Measurements from ENCODE around the gene QRSL1. TPM values are rescaled to one million over a fixed set of nuclear protein-coding genes. Genes with fewer than 3 reads are reported as not detected.

Gene QRSL1
- polyA plus RNA-seq, 1 donor from 2014 or later, result 20.0 TPM

- Histone ChIP-seq H3K9ac (ENCODE audit: low read length) (no peak overlapping the region), H3K36me3 (ENCODE audit: insufficient read depth, low read length) (no peaks in the 10 kb centered on the region), H2AFZ (ENCODE audit: low read depth, low read length) (no peak overlapping the region), H3K27me3 (ENCODE audit: insufficient read depth, low read depth, low read length) (no peaks in the 10 kb centered on the region), H3K4me2 (ENCODE audit: low read length) (no peak overlapping the region), H3K9me2 (ENCODE audit: insufficient read depth, low read length) (no peaks in the 10 kb centered on the region), H4K20me1 (ENCODE audit: insufficient read depth) (no peaks in the 10 kb centered on the region), H3K27ac (ENCODE audit: low read length) (no peak overlapping the region), H3K79me2 (replicated peaks; ENCODE audit: insufficient read depth, low read length) (no peaks in the 10 kb centered on the region), H3F3A (ENCODE audit: insufficient read depth, low read length, poor library complexity, severe bottlenecking) (no peaks in the 10 kb centered on the region), H3K4me3 (ENCODE audit: low read length) (no peak overlapping the region), H3K9me3 (ENCODE audit: low read length) (no peaks in the 10 kb centered on the region)
- no peak for TF ChIP-seq TAF1 (IDR thresholded peaks at IDR 0.05; ENCODE audit: low read depth)
- no peak for TF ChIP-seq REST (IDR thresholded peaks at IDR 0.05; ENCODE audit: borderline replicate concordance)
- no peak for TF ChIP-seq CTCF (IDR thresholded peaks at IDR 0.05; ENCODE audit: poor library complexity, severe bottlenecking)
Observed at GRCh38 chr6:106613590-106613989, 15.8 kb upstream of the QRSL1 start.

GRCh38 chr6:106614166-106614565, 15.2 kb upstream of the QRSL1 start:
- H3K36me3 ChIP-seq (ENCODE audit: insufficient read depth, low read length), result no peaks in the 10 kb centered on the region
- no peaks in the 10 kb centered on the region for H4K20me1 ChIP-seq (ENCODE audit: insufficient read depth)
- H3K4me2 ChIP-seq (ENCODE audit: low read length), result no peak overlapping the region
- no peak for TF ChIP-seq EP300 (conservative IDR thresholded peaks at IDR 0.05; ENCODE audit: poor library complexity, severe bottlenecking)
- TF ChIP-seq EZH2 (IDR thresholded peaks at IDR 0.05; ENCODE audit: borderline replicate concordance, insufficient read depth, low read length, poor library complexity, severe bottlenecking), result no peak
- no peak for TF ChIP-seq MXI1 (conservative IDR thresholded peaks at IDR 0.05; ENCODE audit: poor library complexity, severe bottlenecking)
- no peaks in the 10 kb centered on the region for H3K27me3 ChIP-seq (ENCODE audit: insufficient read depth, low read depth, low read length)
- H3K9me2 ChIP-seq (ENCODE audit: insufficient read depth, low read length), result no peaks in the 10 kb centered on the region
- H3F3A ChIP-seq (ENCODE audit: insufficient read depth, low read length, poor library complexity, severe bottlenecking), result no peaks in the 10 kb centered on the region
- H3K4me3 ChIP-seq (ENCODE audit: low read length), result no peak overlapping the region
- no peak overlapping the region for H2AFZ ChIP-seq (ENCODE audit: low read depth, low read length)
- H3K79me2 ChIP-seq (replicated peaks; ENCODE audit: insufficient read depth, low read length), result no peaks in the 10 kb centered on the region
- H3K27ac ChIP-seq (ENCODE audit: low read length), result no peak overlapping the region
- no peak overlapping the region for H3K9ac ChIP-seq (ENCODE audit: low read length)
- H3K9me3 ChIP-seq (ENCODE audit: low read length), result no peaks in the 10 kb centered on the region

- no peaks in the 10 kb centered on the region for H3K36me3 ChIP-seq (ENCODE audit: insufficient read depth, low read length)
- no peak overlapping the region for H3K4me2 ChIP-seq (ENCODE audit: low read length)
- no peaks in the 10 kb centered on the region for H3K79me2 ChIP-seq (replicated peaks; ENCODE audit: insufficient read depth, low read length)
- H3K27me3 ChIP-seq (ENCODE audit: insufficient read depth, low read depth, low read length), result no peaks in the 10 kb centered on the region
- H4K20me1 ChIP-seq (ENCODE audit: insufficient read depth), result no peaks in the 10 kb centered on the region
- no peaks in the 10 kb centered on the region for H3K9me3 ChIP-seq (ENCODE audit: low read length)
- no peak overlapping the region for H2AFZ ChIP-seq (ENCODE audit: low read depth, low read length)
- TF ChIP-seq EZH2 (IDR thresholded peaks at IDR 0.05; ENCODE audit: borderline replicate concordance, insufficient read depth, low read length, poor library complexity, severe bottlenecking), result no peak
- no peak for TF ChIP-seq SMC3 (conservative IDR thresholded peaks at IDR 0.05; ENCODE audit: poor library complexity)
- no peak for TF ChIP-seq TAF1 (IDR thresholded peaks at IDR 0.05; ENCODE audit: low read depth)
- no peak for TF ChIP-seq POLR2AphosphoS5 (IDR thresholded peaks at IDR 0.05)
- no peak for TF ChIP-seq RAD21 (conservative IDR thresholded peaks at IDR 0.05)
- TF ChIP-seq MXI1 (conservative IDR thresholded peaks at IDR 0.05; ENCODE audit: poor library complexity, severe bottlenecking), result no peak
- TF ChIP-seq CTCF (IDR thresholded peaks at IDR 0.05; ENCODE audit: poor library complexity, severe bottlenecking), result no peak
- no peak for TF ChIP-seq EP300 (conservative IDR thresholded peaks at IDR 0.05; ENCODE audit: poor library complexity, severe bottlenecking)
- H3F3A ChIP-seq (ENCODE audit: insufficient read depth, low read length, poor library complexity, severe bottlenecking), result no peaks in the 10 kb centered on the region
- H3K27ac ChIP-seq (ENCODE audit: low read length), result no peak overlapping the region
- H3K9ac ChIP-seq (ENCODE audit: low read length), result no peak overlapping the region
- H3K4me3 ChIP-seq (ENCODE audit: low read length), result no peak overlapping the region
- no peaks in the 10 kb centered on the region for H3K9me2 ChIP-seq (ENCODE audit: insufficient read depth, low read length)
Observed at GRCh38 chr6:106614592-106615257, 14.7 kb upstream of the QRSL1 start.

Measured in neural cell (in vitro differentiated cells).